ENCODE data around the gene RUVBL1.

RUVBL1 gene

DNA sequence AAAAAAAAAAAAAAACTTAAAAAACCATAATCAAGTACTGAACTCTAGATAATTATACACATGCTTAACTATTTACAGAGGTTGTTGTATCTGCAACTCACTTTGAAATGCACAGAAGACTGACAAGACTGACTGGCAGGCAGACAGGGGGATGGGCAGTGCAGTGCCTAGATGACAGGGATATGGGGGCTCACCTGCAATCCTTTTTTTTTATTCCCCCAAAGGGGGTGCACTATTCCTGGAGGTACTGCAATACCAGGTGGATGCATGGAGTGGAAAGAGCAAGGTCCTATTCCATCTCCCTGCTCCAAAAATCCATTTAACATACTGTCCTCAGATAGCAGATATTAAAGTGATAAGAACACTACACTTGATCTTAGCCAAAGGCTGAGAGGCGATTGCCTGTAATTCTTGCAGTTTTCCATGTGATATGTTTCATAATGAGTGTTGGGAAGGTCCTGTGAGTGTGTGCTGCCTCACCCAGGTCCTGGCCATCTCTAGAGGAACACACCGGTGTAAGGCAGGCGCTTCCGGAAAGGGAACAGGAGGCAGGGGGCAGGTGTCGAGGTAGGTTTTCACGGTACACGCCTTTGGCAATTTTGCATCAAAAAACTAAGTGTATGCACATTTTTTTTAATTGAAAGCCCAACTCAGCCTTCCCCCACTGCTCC, 48.6 kb downstream of the RUVBL1 start:
- Histone ChIP-seq H3K4me3 (ENCODE audit: low read depth, low read length) (peak overlapping the region; percentile 68), H3K4me1 (ENCODE audit: control insufficient read depth, insufficient read depth, low read length) (peaks cover 16% of the 10 kb centered on the region), H3K27ac (ENCODE audit: low read depth, low read length) (no peak overlapping the region), H3K27me3 (ENCODE audit: control insufficient read depth, insufficient read depth, low read length) (peaks cover 8% of the 10 kb centered on the region), H3K36me3 (ENCODE audit: control insufficient read depth, insufficient read depth, low read length) (peaks cover 43% of the 10 kb centered on the region), H3K9ac (ENCODE audit: low read length) (peak overlapping the region; percentile 51), H3K9me3 (ENCODE audit: control insufficient read depth, insufficient read depth, low read depth, low read length) (no peaks in the 10 kb centered on the region)

DNA sequence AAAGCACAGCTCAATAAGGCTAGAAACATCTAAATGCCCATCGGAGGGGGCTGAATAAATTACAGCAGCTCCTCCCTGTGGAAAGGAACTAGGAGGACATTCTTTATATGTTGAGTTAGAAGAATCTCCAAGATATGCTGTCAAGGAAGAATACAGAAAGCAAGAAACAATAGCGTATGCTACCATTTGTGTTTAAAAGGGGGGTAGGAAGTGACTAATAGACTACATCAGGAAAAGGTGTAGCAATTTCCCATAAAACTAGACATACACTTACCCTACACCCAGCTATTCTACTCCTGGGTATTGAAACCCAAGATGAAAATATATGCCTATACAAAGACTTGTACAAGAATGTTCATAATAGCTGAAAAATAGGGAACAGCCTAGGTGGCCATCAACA, 49.8 kb downstream of the RUVBL1 start:
- Histone ChIP-seq H3K9me3 (ENCODE audit: control insufficient read depth, insufficient read depth, low read depth, low read length) (no peaks in the 10 kb centered on the region), H3K27ac (ENCODE audit: low read depth, low read length) (no peak overlapping the region), H3K9ac (ENCODE audit: low read length) (no peak overlapping the region), H3K36me3 (ENCODE audit: control insufficient read depth, insufficient read depth, low read length) (peaks cover 44% of the 10 kb centered on the region), H3K4me3 (ENCODE audit: low read depth, low read length) (no peak overlapping the region), H3K27me3 (ENCODE audit: control insufficient read depth, insufficient read depth, low read length) (peaks cover 8% of the 10 kb centered on the region), H3K4me1 (ENCODE audit: control insufficient read depth, insufficient read depth, low read length) (peaks cover 16% of the 10 kb centered on the region)

DNA sequence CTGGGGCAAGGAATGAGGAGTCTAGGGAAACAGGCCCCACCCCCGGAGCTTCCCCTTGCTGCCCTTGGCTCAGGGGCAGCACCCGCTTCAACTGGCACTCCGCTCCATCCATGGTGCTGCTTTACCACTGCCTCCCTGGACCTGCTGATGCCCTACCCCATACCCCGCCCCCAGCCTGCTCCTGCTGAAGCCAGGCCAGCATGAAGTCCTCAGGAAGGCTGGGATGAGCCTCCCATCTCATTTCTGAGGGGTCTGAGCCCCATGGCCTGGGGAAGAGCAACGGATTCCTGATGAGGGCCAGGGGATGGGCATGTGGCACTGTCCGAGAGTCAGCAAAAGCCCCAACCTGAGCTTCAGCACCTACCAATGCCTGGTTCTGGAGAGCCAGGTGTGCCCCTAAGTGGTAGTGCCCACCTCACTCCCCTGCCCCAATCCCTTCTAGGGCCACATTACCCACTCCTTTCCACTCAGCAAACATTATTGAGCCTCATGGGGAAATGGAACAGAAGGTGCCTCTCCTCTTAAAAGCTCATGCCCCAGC, 50.4 kb downstream of the RUVBL1 start:
- Histone ChIP-seq H3K4me1 (ENCODE audit: control insufficient read depth, insufficient read depth, low read length) (peaks cover 16% of the 10 kb centered on the region), H3K36me3 (ENCODE audit: control insufficient read depth, insufficient read depth, low read length) (peaks cover 48% of the 10 kb centered on the region), H3K27me3 (ENCODE audit: control insufficient read depth, insufficient read depth, low read length) (peaks cover 8% of the 10 kb centered on the region), H3K9ac (ENCODE audit: low read length) (no peak overlapping the region), H3K27ac (ENCODE audit: low read depth, low read length) (no peak overlapping the region), H3K9me3 (ENCODE audit: control insufficient read depth, insufficient read depth, low read depth, low read length) (no peaks in the 10 kb centered on the region), H3K4me3 (ENCODE audit: low read depth, low read length) (no peak overlapping the region)

DNA sequence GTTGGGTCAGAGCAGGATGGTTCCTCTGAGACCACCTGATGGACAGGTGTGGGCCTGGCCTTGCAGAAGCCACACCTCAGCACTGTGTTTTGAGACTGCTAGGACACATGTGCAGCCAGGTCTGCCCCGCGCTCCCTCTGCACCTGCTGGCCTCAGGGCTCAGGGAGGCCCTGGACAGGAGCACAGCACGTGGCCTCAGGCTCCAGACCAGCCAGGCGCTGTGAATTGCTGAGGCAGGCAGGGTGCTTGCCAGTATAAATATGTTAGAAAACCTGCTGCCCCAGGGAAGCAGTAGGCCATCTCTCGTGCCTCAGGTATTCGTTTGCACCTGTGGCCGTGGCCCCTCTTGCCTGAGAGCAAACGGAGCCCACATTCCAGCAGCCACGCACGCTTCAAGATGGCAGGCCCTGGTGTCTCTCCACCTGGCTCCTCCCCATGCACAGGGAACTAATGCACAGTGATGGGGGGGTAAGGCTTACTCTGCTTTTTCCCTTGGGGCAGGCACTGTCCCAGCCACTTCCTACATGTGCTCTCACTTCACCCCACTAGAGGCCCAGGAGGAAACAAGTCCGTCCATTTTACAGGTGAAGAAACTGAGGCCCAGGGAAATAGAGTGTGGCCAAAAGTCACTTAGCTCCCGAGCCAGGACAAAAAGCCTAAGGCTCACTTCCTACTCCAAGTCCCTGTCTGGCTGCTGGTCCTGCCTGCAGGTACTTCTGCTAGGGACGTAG, 51.0 kb downstream of the RUVBL1 start:
- H3K27me3 ChIP-seq (ENCODE audit: control insufficient read depth, insufficient read depth, low read length): peaks cover 8% of the 10 kb centered on the region
- H3K9me3 ChIP-seq (ENCODE audit: control insufficient read depth, insufficient read depth, low read depth, low read length): no peaks in the 10 kb centered on the region
- H3K36me3 ChIP-seq (ENCODE audit: control insufficient read depth, insufficient read depth, low read length): peaks cover 55% of the 10 kb centered on the region
- H3K27ac ChIP-seq (ENCODE audit: low read depth, low read length): no peak overlapping the region
- H3K4me1 ChIP-seq (ENCODE audit: control insufficient read depth, insufficient read depth, low read length): peaks cover 12% of the 10 kb centered on the region
- H3K4me3 ChIP-seq (ENCODE audit: low read depth, low read length): no peak overlapping the region
- H3K9ac ChIP-seq (ENCODE audit: low read length): no peak overlapping the region

DNA sequence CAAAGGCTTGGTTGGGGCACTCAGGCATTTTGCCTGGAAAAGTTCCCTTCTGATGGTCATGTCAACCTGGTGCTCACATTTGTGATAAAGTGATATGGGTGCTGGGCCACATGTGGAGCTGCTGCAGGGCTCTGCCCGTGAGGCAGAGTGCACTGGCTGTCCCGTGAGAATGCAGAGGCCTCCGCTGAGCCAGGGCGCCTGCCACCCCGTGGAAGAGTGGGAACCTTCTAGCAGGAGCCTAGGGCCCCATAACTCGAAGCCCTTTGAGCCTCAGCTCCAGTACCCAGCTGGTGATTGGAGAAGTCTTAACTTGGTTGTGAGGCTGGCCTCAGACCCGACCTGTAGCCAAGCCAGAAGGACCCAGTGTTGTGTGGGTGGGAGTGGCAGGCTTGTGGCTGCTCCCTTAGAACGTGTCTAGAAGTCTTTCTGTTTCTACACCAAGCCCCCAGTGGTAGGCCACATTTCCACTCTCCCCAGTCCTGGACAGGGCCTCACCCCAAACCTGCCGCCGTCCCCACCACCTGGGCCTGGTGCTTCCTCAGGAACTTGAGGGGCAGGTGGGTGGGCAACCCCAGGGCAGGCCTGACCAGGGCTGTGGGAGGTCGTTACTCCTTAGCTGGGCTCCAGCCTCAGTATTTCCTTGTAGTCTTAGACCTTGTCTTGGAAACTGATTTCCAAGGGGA, 51.7 kb downstream of the RUVBL1 start:
- Histone ChIP-seq H3K36me3 (ENCODE audit: control insufficient read depth, insufficient read depth, low read length) (peaks cover 62% of the 10 kb centered on the region), H3K27me3 (ENCODE audit: control insufficient read depth, insufficient read depth, low read length) (peaks cover 8% of the 10 kb centered on the region), H3K9ac (ENCODE audit: low read length) (no peak overlapping the region), H3K4me1 (ENCODE audit: control insufficient read depth, insufficient read depth, low read length) (peaks cover 7% of the 10 kb centered on the region), H3K27ac (ENCODE audit: low read depth, low read length) (no peak overlapping the region), H3K4me3 (ENCODE audit: low read depth, low read length) (no peak overlapping the region), H3K9me3 (ENCODE audit: control insufficient read depth, insufficient read depth, low read depth, low read length) (no peaks in the 10 kb centered on the region)

DNA sequence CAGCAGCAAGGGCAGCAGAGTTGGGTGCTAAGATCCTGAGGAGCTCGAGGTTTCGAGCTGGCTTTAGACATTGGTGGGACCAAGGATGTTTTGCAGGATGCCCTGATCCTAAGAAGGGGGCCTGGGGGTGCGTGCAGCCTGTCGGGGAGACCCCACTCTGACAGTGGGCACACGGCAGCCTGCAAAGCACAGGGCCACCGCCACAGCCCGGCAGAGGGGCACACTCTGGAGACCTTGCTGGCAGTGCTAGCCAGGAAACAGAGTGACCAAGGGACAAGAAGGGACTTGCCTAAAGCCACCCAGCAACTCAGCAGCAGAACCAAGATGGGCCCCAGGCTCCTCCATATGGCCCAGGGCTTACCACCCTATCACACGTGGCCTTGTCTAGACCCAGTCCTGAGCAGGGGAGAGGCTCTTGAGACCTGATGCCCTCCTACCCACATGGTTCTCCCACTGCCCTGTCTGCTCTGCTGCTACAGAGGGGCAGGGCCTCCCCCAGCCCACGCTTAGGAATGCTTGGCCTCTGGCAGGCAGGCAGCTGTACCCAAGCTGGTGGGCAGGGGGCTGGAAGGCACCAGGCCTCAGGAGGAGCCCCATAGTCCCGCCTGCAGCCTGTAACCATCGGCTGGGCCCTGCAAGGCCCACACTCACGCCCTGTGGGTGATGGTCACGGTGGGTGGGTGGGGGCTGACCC, 52.6 kb downstream of the RUVBL1 start:
- Histone ChIP-seq H3K9me3 (ENCODE audit: control insufficient read depth, insufficient read depth, low read depth, low read length) (no peaks in the 10 kb centered on the region), H3K36me3 (ENCODE audit: control insufficient read depth, insufficient read depth, low read length) (peaks cover 70% of the 10 kb centered on the region), H3K27ac (ENCODE audit: low read depth, low read length) (no peak overlapping the region), H3K9ac (ENCODE audit: low read length) (no peak overlapping the region), H3K27me3 (ENCODE audit: control insufficient read depth, insufficient read depth, low read length) (peaks cover 1% of the 10 kb centered on the region; the same call in 1 of the 2 replicates), H3K4me3 (ENCODE audit: low read depth, low read length) (no peak overlapping the region), H3K4me1 (ENCODE audit: control insufficient read depth, insufficient read depth, low read length) (peaks cover 3% of the 10 kb centered on the region; the same call in 1 of the 2 replicates)

GRCh38 chr3:128069271-128069670, 54.3 kb downstream of the RUVBL1 start:
- Histone ChIP-seq H3K4me3 (ENCODE audit: low read depth, low read length) (no peak overlapping the region), H3K9me3 (ENCODE audit: control insufficient read depth, insufficient read depth, low read depth, low read length) (no peaks in the 10 kb centered on the region), H3K27me3 (ENCODE audit: control insufficient read depth, insufficient read depth, low read length) (no peaks in the 10 kb centered on the region), H3K27ac (ENCODE audit: low read depth, low read length) (no peak overlapping the region), H3K36me3 (ENCODE audit: control insufficient read depth, insufficient read depth, low read length) (peaks cover 86% of the 10 kb centered on the region), H3K9ac (ENCODE audit: low read length) (no peak overlapping the region), H3K4me1 (ENCODE audit: control insufficient read depth, insufficient read depth, low read length) (no peaks in the 10 kb centered on the region)

GRCh38 chr3:128068156-128068620, 55.4 kb downstream of the RUVBL1 start:
- Histone ChIP-seq H3K4me3 (ENCODE audit: low read depth, low read length) (no peak overlapping the region), H3K36me3 (ENCODE audit: control insufficient read depth, insufficient read depth, low read length) (peaks cover 97% of the 10 kb centered on the region), H3K4me1 (ENCODE audit: control insufficient read depth, insufficient read depth, low read length) (no peaks in the 10 kb centered on the region), H3K27me3 (ENCODE audit: control insufficient read depth, insufficient read depth, low read length) (no peaks in the 10 kb centered on the region), H3K9me3 (ENCODE audit: control insufficient read depth, insufficient read depth, low read depth, low read length) (no peaks in the 10 kb centered on the region), H3K27ac (ENCODE audit: low read depth, low read length) (no peak overlapping the region), H3K9ac (ENCODE audit: low read length) (no peak overlapping the region)

GRCh38 chr3:128067489-128067888, 56.1 kb downstream of the RUVBL1 start:
- no peaks in the 10 kb centered on the region for H3K9me3 ChIP-seq (ENCODE audit: control insufficient read depth, insufficient read depth, low read depth, low read length)
- H3K4me3 ChIP-seq (ENCODE audit: low read depth, low read length): no peak overlapping the region
- no peak overlapping the region for H3K27ac ChIP-seq (ENCODE audit: low read depth, low read length)
- H3K4me1 ChIP-seq (ENCODE audit: control insufficient read depth, insufficient read depth, low read length): no peaks in the 10 kb centered on the region
- peaks cover 97% of the 10 kb centered on the region for H3K36me3 ChIP-seq (ENCODE audit: control insufficient read depth, insufficient read depth, low read length)
- H3K27me3 ChIP-seq (ENCODE audit: control insufficient read depth, insufficient read depth, low read length): no peaks in the 10 kb centered on the region
- H3K9ac ChIP-seq (ENCODE audit: low read length): no peak overlapping the region

DNA sequence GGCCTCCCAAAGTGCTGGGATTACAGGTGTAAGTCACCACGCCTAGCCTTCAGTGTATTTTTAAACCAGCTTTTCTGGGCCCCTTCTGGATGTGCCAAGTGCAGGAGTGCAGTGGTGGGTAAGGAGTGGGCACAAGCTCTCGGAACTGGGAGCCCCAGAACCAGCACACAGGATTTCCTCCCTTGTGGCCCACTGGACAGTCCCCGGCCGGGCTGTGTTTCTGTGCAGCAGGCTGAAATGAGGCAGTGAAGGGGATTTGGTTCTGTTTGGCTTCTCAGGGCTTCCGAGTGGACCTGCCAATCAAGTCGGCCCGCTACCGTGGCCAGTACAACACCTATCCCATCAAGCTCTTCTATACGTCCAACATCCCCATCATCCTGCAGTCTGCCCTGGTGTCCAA, 56.9 kb downstream of the RUVBL1 start:
- Histone ChIP-seq H3K27ac (ENCODE audit: low read depth, low read length) (no peak overlapping the region), H3K27me3 (ENCODE audit: control insufficient read depth, insufficient read depth, low read length) (no peaks in the 10 kb centered on the region), H3K9me3 (ENCODE audit: control insufficient read depth, insufficient read depth, low read depth, low read length) (no peaks in the 10 kb centered on the region), H3K9ac (ENCODE audit: low read length) (no peak overlapping the region), H3K4me3 (ENCODE audit: low read depth, low read length) (no peak overlapping the region), H3K36me3 (ENCODE audit: control insufficient read depth, insufficient read depth, low read length) (peaks cover 97% of the 10 kb centered on the region), H3K4me1 (ENCODE audit: control insufficient read depth, insufficient read depth, low read length) (no peaks in the 10 kb centered on the region)
